Vagina (tissue), 2 donors: Measurements from ENCODE around the gene PTCD3. TPM values are rescaled to one million over a fixed set of nuclear protein-coding genes. Genes with fewer than 3 reads are reported as not detected.

ENCODE experiments used
- DNase-seq, 2 donors: peaks; one replicate each; pipeline ENCODE4 v3.0.0-alpha.2; 2017; ENCODE audit errors: extremely low spot score in 2 of 2
- H3K27ac ChIP-seq: fragments of 200-600 bp; sonication (generic); one replicate; pipeline ENCODE4 v1.5.1; 2019
- H3K27me3 ChIP-seq: fragments of 200-600 bp; sonication (generic); one replicate; pipeline ENCODE4 v1.5.1; 2019
- H3K36me3 ChIP-seq, 2 donors: fragments of 200-600 bp; sonication (generic); one replicate each; pipeline ENCODE4 v1.5.1; 2017 to 2019
- H3K4me1 ChIP-seq: fragments of 200-600 bp; sonication (generic); one replicate; pipeline ENCODE4 v1.5.1; 2019
- H3K4me3 ChIP-seq, 2 donors: fragments of 200-600 bp; sonication (generic); 1 replicate in 1 of 2; 2 replicates in 1 of 2; pipeline ENCODE4 v1.5.1; 2016 to 2019
- H3K9me3 ChIP-seq: fragments of 200-600 bp; sonication (generic); one replicate; pipeline ENCODE4 v1.5.1; 2019
- POLR2A ChIP-seq, 2 donors: fragments of 450-650 bp; IDR thresholded peaks; one replicate each; pipeline ENCODE4 v1.6.1; 2017; ENCODE audit warnings: antibody characterized with exemption in 2 of 2, mild to moderate bottlenecking in 2 of 2, moderate library complexity in 2 of 2
- POLR2AphosphoS5 ChIP-seq, 2 donors: sonication (generic); formaldehyde crosslinking; IDR thresholded peaks; one replicate each; pipeline ENCODE4 v1.9.0; 2017; ENCODE audit warnings: antibody characterized with exemption in 2 of 2, mild to moderate bottlenecking in 2 of 2, low read depth in 1 of 2; ENCODE audit not compliant: insufficient read depth in 1 of 2
- intact Hi-C: fragments of 100-400 bp; cut with DNase I; formaldehyde crosslinking; loops from one replicate; pipeline ENCODE4 v1.15.1; 2023
- small RNA-seq: library from RNA; depleted of rRNA; stranded (forward); fragments of <200 nt; gene quantifications from one replicate; pipeline ENCODE3, GENCODE V24; 2016
- total RNA-seq: library from RNA; depleted of rRNA; stranded (reverse); fragments of >200 nt; gene quantifications from one replicate; pipeline ENCODE4 v1.2.3, GENCODE V29; 2016
- TF ChIP-seq, protein P1 (sequence below), 3 experiments: fragments of 450-650 bp in 2 of 3; fragments of 200-600 bp in 1 of 3; sonication (generic) in 1 of 3; IDR thresholded peaks; one replicate each; pipeline ENCODE4 v1.5.1; 2017 to 2019; ENCODE audit warnings: antibody characterized with exemption in 3 of 3, mild to moderate bottlenecking in 2 of 3, moderate library complexity in 2 of 3

PTCD3 gene
- total RNA-seq, 1 donor from 2014 or later = 61.6 TPM

- no peaks in the 10 kb centered on the region for H3K27me3 ChIP-seq
- H3K4me3 ChIP-seq = no peak overlapping the region
- TF ChIP-seq, protein P1, sequence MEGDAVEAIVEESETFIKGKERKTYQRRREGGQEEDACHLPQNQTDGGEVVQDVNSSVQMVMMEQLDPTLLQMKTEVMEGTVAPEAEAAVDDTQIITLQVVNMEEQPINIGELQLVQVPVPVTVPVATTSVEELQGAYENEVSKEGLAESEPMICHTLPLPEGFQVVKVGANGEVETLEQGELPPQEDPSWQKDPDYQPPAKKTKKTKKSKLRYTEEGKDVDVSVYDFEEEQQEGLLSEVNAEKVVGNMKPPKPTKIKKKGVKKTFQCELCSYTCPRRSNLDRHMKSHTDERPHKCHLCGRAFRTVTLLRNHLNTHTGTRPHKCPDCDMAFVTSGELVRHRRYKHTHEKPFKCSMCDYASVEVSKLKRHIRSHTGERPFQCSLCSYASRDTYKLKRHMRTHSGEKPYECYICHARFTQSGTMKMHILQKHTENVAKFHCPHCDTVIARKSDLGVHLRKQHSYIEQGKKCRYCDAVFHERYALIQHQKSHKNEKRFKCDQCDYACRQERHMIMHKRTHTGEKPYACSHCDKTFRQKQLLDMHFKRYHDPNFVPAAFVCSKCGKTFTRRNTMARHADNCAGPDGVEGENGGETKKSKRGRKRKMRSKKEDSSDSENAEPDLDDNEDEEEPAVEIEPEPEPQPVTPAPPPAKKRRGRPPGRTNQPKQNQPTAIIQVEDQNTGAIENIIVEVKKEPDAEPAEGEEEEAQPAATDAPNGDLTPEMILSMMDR (IDR thresholded peaks at IDR 0.05) = no peak
- TF ChIP-seq POLR2A (IDR thresholded peaks at IDR 0.05) (no peak), POLR2AphosphoS5 (IDR thresholded peaks at IDR 0.05; ENCODE audit: insufficient read depth in 1 of 2, low read depth in 1 of 2) (no peak)
- peaks cover 53% of the 10 kb centered on the region for H3K4me1 ChIP-seq
- H3K36me3 ChIP-seq = no peaks in the 10 kb centered on the region
- H3K9me3 ChIP-seq = no peaks in the 10 kb centered on the region
- intact Hi-C loops = no loop called here
- no peak for DNase-seq
- no peak overlapping the region for H3K27ac ChIP-seq
Observed at GRCh38 chr2:86189782-86190416, 83.9 kb downstream of the PTCD3 start.

Small RNAs within 50 kb of the gene (small RNA-seq; reads per million reads assigned to genes)
- not detected for gene RF00019
- 6,379 reads per million, percentile 100 among the genes with 10 or more reads in this experiment for gene SNORD94

Other genes with a start within 250 kb of the PTCD3 start
- 16.2 TPM for gene ST3GAL5, start 217.2 kb upstream of the PTCD3 start, total RNA-seq
- 17.2 TPM for gene POLR1A, start 349 bp upstream of the PTCD3 start, total RNA-seq
- 51.8 TPM for gene IMMT, start 89.2 kb downstream of the PTCD3 start, total RNA-seq
- 11.0 TPM for gene MRPL35, start 93.2 kb downstream of the PTCD3 start, total RNA-seq
- 13.5 TPM for gene REEP1, start 231.4 kb downstream of the PTCD3 start, total RNA-seq